RCC 7860 (cell line): ENCODE results near the gene ACSL1.
"Not testable (repeated sequence)": the region's sequence is repeated elsewhere in the genome, so short reads cannot be mapped to it uniquely, and the experiment has no call there.

ENCODE experiments used
- DNase-seq: peaks from one replicate; pipeline ENCODE4 v3.0.0-alpha.2; 2015; ENCODE audit warnings: low spot score
- FAIRE-seq: peaks from 2 replicates; lab custom pipeline; 2012; peaks lifted over from hg19 to GRCh38; lab: Jason Lieb, UNC

ACSL1 gene

GRCh38 chr4:184792950-184793555 is 32.7 kb downstream of the ACSL1 start:
- DNase-seq (peak; percentile 92), FAIRE-seq (peak; percentile 88)

GRCh38 chr4:184792334-184792733 is 33.4 kb downstream of the ACSL1 start:
- FAIRE-seq: no peak

GRCh38 chr4:184790826-184791225 is 34.9 kb downstream of the ACSL1 start:
- DNase-seq (no peak), FAIRE-seq (no peak)

More at GRCh38 chr4:184792334-184792733, 33.4 kb downstream of the ACSL1 start:
- peak; percentile 46 for DNase-seq

- DNase-seq (peak; percentile 93), FAIRE-seq (peak; percentile 95)
Observed at GRCh38 chr4:184787766-184788503, 37.8 kb downstream of the ACSL1 start.

GRCh38 chr4:184785813-184786212 is 40.0 kb downstream of the ACSL1 start:
- DNase-seq (no peak), FAIRE-seq (no peak)

DNA sequence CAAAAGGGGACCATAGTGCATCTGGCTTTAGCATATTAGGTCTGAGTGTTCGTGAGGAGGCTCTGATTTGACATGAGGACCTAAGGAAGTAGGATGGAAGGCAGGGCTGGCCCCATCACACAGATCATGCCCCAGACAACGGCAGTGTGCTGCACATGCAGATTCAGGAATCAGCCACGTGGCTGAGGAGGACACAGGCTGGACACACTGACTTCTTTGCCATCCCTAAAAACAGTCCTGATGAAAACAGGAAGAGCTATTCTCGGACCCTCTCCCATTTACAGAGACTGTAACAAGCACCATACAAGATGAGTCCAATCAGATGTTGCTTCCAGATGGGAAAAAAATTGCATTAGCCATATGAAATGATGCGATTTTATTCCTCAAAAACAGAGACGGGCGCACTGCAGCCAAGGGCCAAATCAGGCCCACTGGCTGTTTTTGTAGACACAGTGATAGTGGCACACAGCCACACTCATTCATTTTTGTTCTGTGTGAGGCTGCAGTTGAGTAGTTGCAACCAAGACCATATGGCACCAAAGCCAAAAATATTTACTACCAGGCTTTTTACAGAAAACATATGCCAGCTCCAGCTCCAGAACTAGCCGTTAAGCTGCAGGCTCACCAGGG is 41.0 kb downstream of the ACSL1 start:
- DNase-seq: no peak
- FAIRE-seq: no peak

DNA sequence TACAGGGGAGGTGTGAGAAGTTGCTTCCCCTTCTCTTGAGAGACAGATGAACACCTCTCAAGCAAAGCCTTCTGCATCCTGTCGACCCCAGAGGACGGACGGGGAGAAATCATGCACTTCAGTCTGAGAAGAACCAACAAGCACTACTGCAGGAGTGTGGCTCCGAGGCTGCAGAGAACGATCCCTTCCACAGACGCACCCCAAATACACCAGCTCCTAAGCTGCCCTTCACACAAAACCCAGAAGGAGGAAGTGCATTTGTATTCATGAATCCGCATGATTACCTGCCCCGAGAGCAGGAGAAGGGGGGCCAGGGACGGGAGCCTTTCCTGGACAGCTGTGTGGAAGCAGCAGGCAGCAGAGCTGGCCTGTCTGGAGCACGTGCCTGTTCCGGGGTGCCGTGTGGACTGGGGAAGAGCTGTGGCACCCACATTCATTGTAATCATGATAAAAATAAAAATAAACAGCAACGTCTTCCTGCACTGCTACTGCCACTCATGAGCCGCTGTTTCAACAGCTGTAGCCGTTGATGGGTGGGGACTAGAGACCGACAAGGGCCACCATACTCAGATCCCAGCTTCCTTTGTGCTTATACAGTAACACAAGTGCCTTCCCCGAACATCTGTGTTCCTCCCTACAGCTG is 42.9 kb downstream of the ACSL1 start:
- FAIRE-seq (no peak), DNase-seq (no peak)

GRCh38 chr4:184779160-184779559 is 46.6 kb downstream of the ACSL1 start:
- not testable (repeated sequence) for FAIRE-seq, DNase-seq

DNA sequence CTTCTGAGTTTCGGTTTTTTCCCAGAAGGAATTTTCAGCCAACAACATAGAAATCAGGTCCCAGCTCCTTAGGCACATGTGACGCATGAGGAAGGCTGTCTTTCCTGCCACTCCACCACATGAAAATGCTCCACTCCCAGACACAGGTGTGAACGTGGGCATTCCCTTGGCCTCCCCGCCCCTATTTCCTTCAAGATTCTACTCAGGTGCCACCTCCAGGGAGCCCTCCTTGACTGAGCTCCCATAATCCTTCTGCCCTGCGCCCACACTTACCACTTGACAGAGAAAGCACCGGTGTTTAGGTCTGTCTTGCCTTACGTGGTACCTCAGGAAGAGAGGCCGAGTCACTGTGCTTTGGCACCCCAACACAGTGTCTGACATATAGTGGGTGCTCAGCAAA is 47.4 kb downstream of the ACSL1 start:
- FAIRE-seq (no peak), DNase-seq (no peak)

DNA sequence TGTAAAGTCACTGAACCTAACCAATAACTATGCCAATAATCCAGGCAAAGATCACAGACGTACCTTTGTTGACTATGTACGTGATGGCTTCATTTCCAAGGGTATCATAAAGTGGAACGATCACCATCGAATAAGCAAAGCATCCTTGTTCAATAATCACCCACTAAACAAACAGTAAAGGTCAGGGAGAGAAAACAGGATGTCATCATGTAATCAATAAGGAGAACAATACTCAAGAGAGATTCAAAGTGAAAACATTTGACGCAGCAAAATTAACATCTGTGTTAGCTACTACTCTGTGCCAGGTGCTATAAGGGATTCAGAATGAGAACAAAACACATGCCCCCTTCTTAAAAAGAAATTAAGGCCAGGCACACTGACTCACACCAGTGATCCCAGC is 48.9 kb downstream of the ACSL1 start:
- DNase-seq (no peak), FAIRE-seq (no peak)

GRCh38 chr4:184775854-184776555 is 49.8 kb downstream of the ACSL1 start:
- no peak for FAIRE-seq
- no peak for DNase-seq

- no peak for FAIRE-seq
Observed at GRCh38 chr4:184774152-184774551, 51.6 kb downstream of the ACSL1 start.

GRCh38 chr4:184771416-184771815 is 54.4 kb downstream of the ACSL1 start:
- DNase-seq (no peak), FAIRE-seq (no peak)

More at GRCh38 chr4:184774152-184774551, 51.6 kb downstream of the ACSL1 start:
- no peak for DNase-seq

GRCh38 chr4:184769141-184769765 is 56.5 kb downstream of the ACSL1 start:
- no peak for FAIRE-seq
- DNase-seq: no peak

DNA sequence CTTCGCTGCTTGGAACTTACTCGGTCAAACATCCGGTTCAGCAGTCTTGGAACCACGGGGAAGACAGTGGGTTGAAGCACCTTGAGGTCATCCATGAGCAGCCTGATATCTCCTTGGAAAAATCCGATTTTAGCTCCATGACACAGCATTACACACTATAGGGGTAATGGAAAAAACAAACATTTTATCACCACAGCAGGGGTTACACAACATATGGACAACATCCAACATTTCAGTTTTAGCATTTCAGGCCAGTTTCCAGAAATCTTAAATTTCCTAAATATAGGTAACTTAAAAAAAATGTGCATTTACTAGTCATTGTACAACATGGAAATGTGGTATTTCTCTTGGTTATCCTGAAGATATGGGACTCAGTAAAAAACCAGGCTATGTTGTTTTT is 57.5 kb downstream of the ACSL1 start:
- no peak for DNase-seq
- no peak for FAIRE-seq

- FAIRE-seq (no peak), DNase-seq (no peak)
Observed at GRCh38 chr4:184766446-184766845, 59.3 kb downstream of the ACSL1 start.

- DNase-seq: no peak
- no peak for FAIRE-seq
Observed at GRCh38 chr4:184765473-184766340, 60.1 kb downstream of the ACSL1 start.

GRCh38 chr4:184764601-184765000 is 61.2 kb downstream of the ACSL1 start:
- no peak for FAIRE-seq

GRCh38 chr4:184763150-184763780 is 62.5 kb downstream of the ACSL1 start:
- FAIRE-seq (no peak), DNase-seq (no peak)

More at GRCh38 chr4:184764601-184765000, 61.2 kb downstream of the ACSL1 start:
- no peak for DNase-seq
